Vagina (tissue), 2 donors: ENCODE results near the gene TECTA.

Experiments used
- POLR2A ChIP-seq, 2 donors: fragments of 450-650 bp; IDR thresholded peaks; one replicate each; pipeline ENCODE4 v1.6.1; 2017; ENCODE audit warnings: antibody characterized with exemption in 2 of 2, mild to moderate bottlenecking in 2 of 2, moderate library complexity in 2 of 2
- POLR2AphosphoS5 ChIP-seq, 2 donors: sonication (generic); formaldehyde crosslinking; IDR thresholded peaks; one replicate each; pipeline ENCODE4 v1.9.0; 2017; ENCODE audit warnings: antibody characterized with exemption in 2 of 2, mild to moderate bottlenecking in 2 of 2, low read depth in 1 of 2; ENCODE audit not compliant: insufficient read depth in 1 of 2
- TF ChIP-seq, protein P1 (sequence below), 3 experiments: fragments of 450-650 bp in 2 of 3; fragments of 200-600 bp in 1 of 3; sonication (generic) in 1 of 3; IDR thresholded peaks; one replicate each; pipeline ENCODE4 v1.5.1; 2017 to 2019; ENCODE audit warnings: antibody characterized with exemption in 3 of 3, mild to moderate bottlenecking in 2 of 3, moderate library complexity in 2 of 3

DNA sequence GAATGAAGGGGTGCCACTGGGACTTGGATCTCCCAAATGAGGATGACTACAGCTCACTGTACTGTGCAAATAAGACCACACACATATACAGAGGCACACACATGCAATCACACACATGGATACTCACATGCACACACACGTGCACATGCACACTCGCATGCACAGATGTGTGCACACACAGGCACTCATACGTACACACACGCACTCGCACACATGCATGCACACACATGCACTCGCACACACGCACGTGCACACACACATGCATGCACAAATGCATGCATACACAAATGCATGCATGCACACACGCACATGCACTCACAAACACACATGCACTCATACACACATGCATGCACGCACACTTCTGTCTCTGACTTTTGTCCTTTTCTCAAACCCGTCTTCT is 36.0 kb downstream of the TECTA start:
- TF ChIP-seq, protein P1, sequence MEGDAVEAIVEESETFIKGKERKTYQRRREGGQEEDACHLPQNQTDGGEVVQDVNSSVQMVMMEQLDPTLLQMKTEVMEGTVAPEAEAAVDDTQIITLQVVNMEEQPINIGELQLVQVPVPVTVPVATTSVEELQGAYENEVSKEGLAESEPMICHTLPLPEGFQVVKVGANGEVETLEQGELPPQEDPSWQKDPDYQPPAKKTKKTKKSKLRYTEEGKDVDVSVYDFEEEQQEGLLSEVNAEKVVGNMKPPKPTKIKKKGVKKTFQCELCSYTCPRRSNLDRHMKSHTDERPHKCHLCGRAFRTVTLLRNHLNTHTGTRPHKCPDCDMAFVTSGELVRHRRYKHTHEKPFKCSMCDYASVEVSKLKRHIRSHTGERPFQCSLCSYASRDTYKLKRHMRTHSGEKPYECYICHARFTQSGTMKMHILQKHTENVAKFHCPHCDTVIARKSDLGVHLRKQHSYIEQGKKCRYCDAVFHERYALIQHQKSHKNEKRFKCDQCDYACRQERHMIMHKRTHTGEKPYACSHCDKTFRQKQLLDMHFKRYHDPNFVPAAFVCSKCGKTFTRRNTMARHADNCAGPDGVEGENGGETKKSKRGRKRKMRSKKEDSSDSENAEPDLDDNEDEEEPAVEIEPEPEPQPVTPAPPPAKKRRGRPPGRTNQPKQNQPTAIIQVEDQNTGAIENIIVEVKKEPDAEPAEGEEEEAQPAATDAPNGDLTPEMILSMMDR (IDR thresholded peaks at IDR 0.05), result no peak
- no peak for TF ChIP-seq POLR2A (IDR thresholded peaks at IDR 0.05)
- TF ChIP-seq POLR2AphosphoS5 (IDR thresholded peaks at IDR 0.05; ENCODE audit: insufficient read depth in 1 of 2, low read depth in 1 of 2), result no peak
